OCI-LY1 (cell line): Measurements from ENCODE around the gene TCHP.

Source experiments
- H2AFZ ChIP-seq: fragments of 200-600 bp; sonication (generic), shearing (Covaris generic); 2 replicates; pipeline ENCODE4 v1.6.0; 2014; ENCODE audit warnings: antibody characterized with exemption, mild to moderate bottlenecking, low read length
- H3F3A ChIP-seq: fragments of 200-600 bp; sonication (generic), shearing (Covaris generic); 2 replicates; pipeline ENCODE4 v1.6.0; 2014; ENCODE audit warnings: mild to moderate bottlenecking, antibody characterized with exemption, low read length, moderate library complexity; ENCODE audit not compliant: insufficient read depth
- H3K27ac ChIP-seq: fragments of 200-600 bp; sonication (generic); 2 replicates; pipeline ENCODE4 v1.5.1; 2014; ENCODE audit warnings: low read length, mixed run types, mild to moderate bottlenecking, low read depth; ENCODE audit not compliant: poor library complexity, severe bottlenecking
- H3K27me3 ChIP-seq: fragments of 200-600 bp; sonication (generic); 2 replicates; pipeline ENCODE4 v1.6.0; 2014; ENCODE audit warnings: antibody characterized with exemption, mild to moderate bottlenecking, low read length, moderate library complexity; ENCODE audit not compliant: insufficient read depth
- H3K36me3 ChIP-seq: fragments of 200-600 bp; sonication (generic); 2 replicates; pipeline ENCODE4 v1.6.1; 2014; ENCODE audit warnings: mild to moderate bottlenecking, antibody characterized with exemption, low read length, moderate library complexity, mixed read lengths; ENCODE audit not compliant: insufficient read depth
- H3K4me1 ChIP-seq: fragments of 200-600 bp; sonication (generic); 2 replicates; pipeline ENCODE4 v1.5.1; 2014; ENCODE audit warnings: mild to moderate bottlenecking, low read length, moderate library complexity; ENCODE audit not compliant: insufficient read depth, severe bottlenecking
- H3K4me2 ChIP-seq: fragments of 200-600 bp; sonication (generic), shearing (Covaris generic); 2 replicates; pipeline ENCODE4 v1.6.1; 2014; ENCODE audit warnings: low read length
- H3K4me3 ChIP-seq: fragments of 200-600 bp; sonication (generic); 2 replicates; pipeline ENCODE4 v1.5.1; 2014; ENCODE audit warnings: low read length, low read depth, mild to moderate bottlenecking, mixed read lengths; ENCODE audit not compliant: poor library complexity, severe bottlenecking
- H3K79me2 ChIP-seq: fragments of 200-600 bp; shearing (Covaris generic); 2 replicates; pipeline ENCODE4 v1.6.1; 2016; ENCODE audit warnings: mixed run types, low read length, mixed read lengths; ENCODE audit not compliant: insufficient read depth
- H3K9ac ChIP-seq: fragments of 200-600 bp; sonication (generic), shearing (Covaris generic); 2 replicates; pipeline ENCODE4 v1.6.1; 2014; ENCODE audit warnings: mild to moderate bottlenecking, low read length, mixed read lengths
- H3K9me2 ChIP-seq: fragments of 200-600 bp; sonication (generic), shearing (Covaris generic); 2 replicates; pipeline ENCODE4 v1.6.1; 2014; ENCODE audit warnings: low read depth, mild to moderate bottlenecking, low read length, mixed read lengths
- H3K9me3 ChIP-seq: fragments of 200-600 bp; shearing (Covaris generic); 2 replicates; pipeline ENCODE4 v1.6.1; 2014; ENCODE audit warnings: low read length, mixed read lengths
- H4K20me1 ChIP-seq: fragments of 200-600 bp; sonication (generic), shearing (Covaris generic); 2 replicates; pipeline ENCODE4 v1.6.0; 2016; ENCODE audit warnings: mild to moderate bottlenecking, low read length; ENCODE audit not compliant: insufficient read depth
- EZH2 ChIP-seq: fragments of 200-600 bp; sonication (generic), shearing (Covaris generic); IDR thresholded peaks from 2 replicates; pipeline ENCODE4 v1.8.0; 2017; ENCODE audit warnings: borderline replicate concordance, mixed run types, mild to moderate bottlenecking, antibody characterized with exemption, low read length, moderate library complexity, mixed read lengths
- TF ChIP-seq, protein P1 (sequence below): fragments of 200-600 bp; sonication (generic), shearing (Covaris generic); IDR thresholded peaks from 2 replicates; pipeline ENCODE4 v1.5.1; 2017; ENCODE audit warnings: mild to moderate bottlenecking, antibody characterized with exemption, low read length, moderate library complexity, mixed read lengths

TCHP gene

DNA sequence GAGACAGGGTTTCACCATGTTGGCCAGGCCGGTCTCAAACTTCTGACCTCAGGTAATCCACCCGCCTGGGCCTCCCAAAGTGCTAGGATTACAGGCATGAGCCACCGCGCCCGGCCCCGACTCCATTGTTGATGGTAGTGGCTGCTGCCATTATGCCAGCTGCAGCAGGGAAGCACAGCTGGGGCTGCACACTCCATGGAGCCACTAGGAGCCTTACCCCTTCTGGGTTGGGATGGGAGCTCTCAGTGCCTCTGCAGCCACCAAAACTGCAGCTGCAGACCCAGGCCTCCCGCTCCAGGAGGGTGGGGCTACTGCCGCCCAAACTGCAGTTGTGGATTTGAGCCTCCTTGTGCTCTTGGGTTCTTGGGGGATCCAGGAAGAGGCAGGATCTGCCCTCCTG lies 25.9 kb downstream of the TCHP start:
- Histone ChIP-seq H3K79me2 (no peaks in the 10 kb centered on the region), H3K36me3 (peaks cover 14% of the 10 kb centered on the region), H3K4me3 (no peak overlapping the region), H3K4me1 (peaks cover 5% of the 10 kb centered on the region), H3K27ac (no peak overlapping the region), H2AFZ (no peak overlapping the region), H3K9me3 (no peaks in the 10 kb centered on the region), H3K4me2 (no peak overlapping the region), H3F3A (no peaks in the 10 kb centered on the region), H4K20me1 (no peaks in the 10 kb centered on the region), H3K9me2 (no peaks in the 10 kb centered on the region), H3K27me3 (no peaks in the 10 kb centered on the region), H3K9ac (no peak overlapping the region)
- no peak for TF ChIP-seq EZH2
- TF ChIP-seq, protein P1, sequence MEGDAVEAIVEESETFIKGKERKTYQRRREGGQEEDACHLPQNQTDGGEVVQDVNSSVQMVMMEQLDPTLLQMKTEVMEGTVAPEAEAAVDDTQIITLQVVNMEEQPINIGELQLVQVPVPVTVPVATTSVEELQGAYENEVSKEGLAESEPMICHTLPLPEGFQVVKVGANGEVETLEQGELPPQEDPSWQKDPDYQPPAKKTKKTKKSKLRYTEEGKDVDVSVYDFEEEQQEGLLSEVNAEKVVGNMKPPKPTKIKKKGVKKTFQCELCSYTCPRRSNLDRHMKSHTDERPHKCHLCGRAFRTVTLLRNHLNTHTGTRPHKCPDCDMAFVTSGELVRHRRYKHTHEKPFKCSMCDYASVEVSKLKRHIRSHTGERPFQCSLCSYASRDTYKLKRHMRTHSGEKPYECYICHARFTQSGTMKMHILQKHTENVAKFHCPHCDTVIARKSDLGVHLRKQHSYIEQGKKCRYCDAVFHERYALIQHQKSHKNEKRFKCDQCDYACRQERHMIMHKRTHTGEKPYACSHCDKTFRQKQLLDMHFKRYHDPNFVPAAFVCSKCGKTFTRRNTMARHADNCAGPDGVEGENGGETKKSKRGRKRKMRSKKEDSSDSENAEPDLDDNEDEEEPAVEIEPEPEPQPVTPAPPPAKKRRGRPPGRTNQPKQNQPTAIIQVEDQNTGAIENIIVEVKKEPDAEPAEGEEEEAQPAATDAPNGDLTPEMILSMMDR, result no peak

DNA sequence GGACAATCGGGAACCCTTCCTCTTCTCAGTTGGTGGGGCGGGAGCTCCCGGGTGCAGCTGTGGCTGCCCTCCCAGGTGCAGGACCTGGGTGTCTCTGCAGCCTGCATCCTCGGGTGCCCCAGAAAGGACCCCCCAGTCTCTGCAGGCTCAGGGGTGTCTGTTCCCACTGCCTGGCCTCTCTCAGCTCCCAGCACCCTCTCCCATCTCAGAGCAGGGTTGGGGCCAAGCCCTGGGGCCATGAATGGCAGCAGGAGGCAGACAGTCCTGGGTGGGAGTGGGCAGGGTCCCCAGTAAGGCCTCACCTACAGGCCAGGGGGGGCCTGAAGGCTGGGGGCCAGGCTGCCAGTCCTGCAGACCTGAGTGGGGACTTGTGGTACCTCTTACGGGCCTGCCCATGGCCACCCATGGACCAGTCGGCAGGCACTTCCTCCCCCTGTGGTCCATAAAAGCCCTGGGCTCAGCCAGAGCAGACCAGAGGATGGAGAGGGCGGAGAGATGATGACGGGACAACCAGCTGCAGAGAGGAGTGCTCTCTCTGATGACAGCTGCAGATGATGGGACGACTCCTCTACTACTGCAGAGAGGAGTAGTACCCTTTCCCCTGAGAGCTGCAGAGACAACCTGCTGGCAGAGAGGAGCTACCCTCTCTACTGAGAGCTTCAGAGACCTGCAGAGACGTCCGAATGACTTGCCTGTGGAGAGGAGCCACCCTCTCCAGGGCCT lies 26.6 kb downstream of the TCHP start:
- Histone ChIP-seq H3K4me2 (no peak overlapping the region), H2AFZ (no peak overlapping the region), H4K20me1 (no peaks in the 10 kb centered on the region), H3F3A (no peaks in the 10 kb centered on the region), H3K4me3 (no peak overlapping the region), H3K9ac (no peak overlapping the region), H3K36me3 (peaks cover 21% of the 10 kb centered on the region), H3K27me3 (no peaks in the 10 kb centered on the region), H3K27ac (no peak overlapping the region), H3K79me2 (no peaks in the 10 kb centered on the region), H3K4me1 (peaks cover 5% of the 10 kb centered on the region), H3K9me3 (no peaks in the 10 kb centered on the region), H3K9me2 (no peaks in the 10 kb centered on the region)
- TF ChIP-seq, protein P1, result no peak
- TF ChIP-seq EZH2, result no peak

DNA sequence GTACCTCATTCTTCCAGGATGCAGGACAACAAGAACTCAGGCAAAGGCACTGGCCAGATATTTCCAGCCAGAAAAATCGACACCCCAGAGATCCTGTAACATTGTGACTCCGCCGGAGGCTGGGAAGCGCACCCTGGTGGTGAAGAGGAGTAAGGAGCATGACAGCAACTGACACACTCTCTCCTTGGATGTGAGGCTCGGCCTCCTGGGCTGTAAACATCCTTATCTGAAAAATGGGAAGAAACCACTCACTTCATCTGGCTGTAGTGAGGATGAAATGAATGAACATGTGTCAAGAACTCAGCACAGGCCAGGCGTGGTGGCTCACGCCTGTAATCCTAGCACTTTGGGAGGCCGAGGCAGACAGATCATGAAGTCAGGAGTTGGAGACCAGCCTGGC lies 27.5 kb downstream of the TCHP start:
- no peaks in the 10 kb centered on the region for H3K9me2 ChIP-seq
- no peak overlapping the region for H3K27ac ChIP-seq
- no peak overlapping the region for H3K4me3 ChIP-seq
- H2AFZ ChIP-seq, result no peak overlapping the region
- H3K36me3 ChIP-seq, result peaks cover 30% of the 10 kb centered on the region
- no peak overlapping the region for H3K9ac ChIP-seq
- no peak overlapping the region for H3K4me2 ChIP-seq
- no peak for TF ChIP-seq EZH2
- TF ChIP-seq, protein P1, result no peak; the same call in 1 of the 2 replicates
- H3K27me3 ChIP-seq, result no peaks in the 10 kb centered on the region
- H3K4me1 ChIP-seq, result peaks cover 5% of the 10 kb centered on the region
- H3K9me3 ChIP-seq, result no peaks in the 10 kb centered on the region
- no peaks in the 10 kb centered on the region for H3K79me2 ChIP-seq
- H3F3A ChIP-seq, result no peaks in the 10 kb centered on the region
- H4K20me1 ChIP-seq, result no peaks in the 10 kb centered on the region
